ENCODE measurements around the gene IL1RL2.
A peak's percentile ranks its signal among the peaks of the same experiment; 100 is the strongest.

IL1RL2 gene

GRCh38 chr2:102240640-102241370 lies 54.0 kb downstream of the IL1RL2 start:
- peak; percentile 97 for DNase-seq

- no peak for DNase-seq
Measured at GRCh38 chr2:102241616-102242305, 54.9 kb downstream of the IL1RL2 start.

- peak; percentile 37 for DNase-seq
Measured at GRCh38 chr2:102245266-102246151, 58.7 kb downstream of the IL1RL2 start.

GRCh38 chr2:102250278-102250821 lies 63.5 kb downstream of the IL1RL2 start:
- DNase-seq: no peak

DNA sequence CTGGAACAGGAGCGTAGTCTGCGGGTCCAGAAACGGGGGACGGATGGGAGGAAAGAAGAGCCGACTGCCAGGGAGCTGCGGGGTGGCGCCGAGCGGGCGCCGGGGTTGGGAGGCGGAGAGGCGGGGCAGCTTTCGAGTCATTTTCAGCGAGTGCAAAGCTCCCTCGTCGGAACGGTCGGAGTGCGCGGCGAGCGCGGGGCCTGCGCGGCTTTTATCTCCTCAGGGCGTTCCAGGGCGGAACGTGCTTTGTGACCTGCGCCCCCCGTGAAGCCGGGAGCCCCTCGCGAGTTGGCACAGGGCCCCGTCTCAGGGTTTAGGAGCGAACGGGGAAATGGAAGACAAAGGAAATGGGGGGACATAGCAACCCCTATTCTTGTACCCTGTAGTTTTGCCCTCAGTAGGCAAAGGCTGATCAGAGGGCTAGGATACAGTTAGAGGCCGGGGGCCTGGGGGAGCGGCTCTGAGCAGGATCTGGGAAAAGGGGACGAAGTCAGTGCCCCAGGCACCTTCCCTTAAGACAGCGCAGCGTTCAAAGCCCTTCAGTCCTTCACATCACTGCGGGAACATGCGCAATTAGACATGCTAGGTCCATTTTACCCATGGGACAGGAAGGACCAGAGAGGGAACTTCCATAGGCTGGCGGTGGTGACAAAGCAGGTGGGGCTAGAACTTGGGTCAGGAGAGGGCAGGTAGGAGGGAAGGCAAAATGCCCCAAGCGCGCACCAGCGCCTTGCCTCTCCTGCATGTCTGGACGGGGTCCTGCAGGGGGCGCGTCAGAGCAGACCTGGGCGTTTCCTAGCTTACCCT lies 64.4 kb downstream of the IL1RL2 start:
- peak; percentile 93 for DNase-seq

- DNase-seq: no peak
Measured at GRCh38 chr2:102251849-102252203, 65.0 kb downstream of the IL1RL2 start.

DNA sequence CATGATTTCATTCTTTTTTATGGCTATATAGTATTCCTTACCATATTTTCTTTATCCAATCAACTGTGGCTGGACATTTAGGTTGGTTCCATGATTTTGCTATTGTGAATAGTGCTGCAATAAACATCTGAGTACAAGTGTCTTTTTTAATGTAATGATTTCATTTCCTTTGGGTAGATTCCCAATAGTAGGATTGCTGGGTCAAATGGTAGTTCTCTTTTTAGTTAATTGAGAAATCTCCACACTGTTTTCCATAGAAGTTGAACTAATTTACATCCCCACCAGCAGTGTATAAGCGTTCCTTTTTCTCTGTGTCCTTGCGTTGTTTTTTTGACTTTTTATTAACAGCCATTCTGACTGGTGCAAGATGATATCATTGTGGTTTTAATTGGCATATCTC lies 65.4 kb downstream of the IL1RL2 start:
- DNase-seq: no peak

DNA sequence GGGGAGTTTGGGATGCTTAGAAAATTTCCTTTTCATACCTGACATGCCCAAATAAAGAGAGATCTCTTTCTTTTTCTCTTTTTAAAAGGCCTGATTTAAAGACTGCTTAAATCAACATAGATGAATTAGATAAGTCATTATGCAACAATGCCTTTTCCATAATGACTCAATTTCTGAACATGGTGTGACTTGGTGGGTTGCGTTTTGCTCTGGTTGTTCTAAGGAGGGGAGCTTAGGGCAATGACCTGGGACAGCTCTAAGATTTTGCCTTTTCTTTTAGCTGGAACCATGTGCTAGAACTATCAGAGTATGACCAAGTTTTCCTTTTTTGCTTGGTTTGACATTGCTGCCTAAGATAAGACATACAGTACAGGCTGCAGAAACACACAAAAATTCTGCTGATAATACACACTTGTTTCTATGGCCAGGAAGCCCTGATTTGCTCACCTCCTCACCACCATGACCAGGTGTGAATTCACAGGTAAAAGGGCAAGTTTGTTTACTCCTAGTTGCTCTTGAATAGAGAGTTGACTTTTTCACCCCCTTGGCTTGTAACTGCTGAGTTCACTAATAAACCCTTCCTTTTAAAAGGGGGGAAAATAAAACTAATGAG lies 66.4 kb downstream of the IL1RL2 start:
- peak; percentile 22 for DNase-seq

DNA sequence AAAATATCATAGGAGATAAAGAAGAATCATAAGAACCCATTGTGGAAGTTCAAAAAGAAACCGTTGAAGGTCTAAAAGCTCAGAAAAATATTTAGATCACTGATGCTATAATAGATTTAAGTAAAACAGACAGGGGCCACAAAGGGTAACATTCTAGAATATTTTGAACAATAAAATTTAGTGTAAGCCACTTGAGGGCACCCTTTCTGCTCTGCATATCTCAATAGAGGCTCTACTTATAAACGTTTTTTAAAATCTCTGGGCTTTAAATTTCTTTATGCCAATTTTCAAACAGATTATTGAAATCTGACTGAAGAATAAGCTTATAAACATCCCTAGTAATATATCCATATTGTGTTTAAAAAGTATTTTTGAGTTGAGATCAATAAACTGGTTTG lies 66.9 kb downstream of the IL1RL2 start:
- DNase-seq: no peak

DNA sequence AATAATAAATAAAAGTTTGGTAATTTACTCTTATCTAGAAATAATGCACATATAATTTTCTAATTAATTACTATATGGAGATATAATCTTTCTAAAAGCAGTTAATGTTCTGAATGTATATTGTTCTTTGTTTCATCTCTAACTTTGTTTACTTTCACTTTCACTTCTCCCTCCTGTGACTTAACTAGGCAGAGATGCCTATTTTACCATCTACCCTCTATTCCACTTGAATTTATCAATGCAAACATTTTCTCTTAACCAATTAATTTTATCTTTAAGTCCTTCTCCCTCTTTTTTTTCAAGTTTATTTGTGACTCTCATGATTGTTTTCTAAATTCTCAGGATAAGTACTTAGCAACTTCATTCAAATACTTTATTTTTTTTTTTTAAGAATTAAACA lies 69.5 kb downstream of the IL1RL2 start:
- peak; percentile 65 for DNase-seq

GRCh38 chr2:102256874-102257462 lies 70.1 kb downstream of the IL1RL2 start:
- DNase-seq: no peak

DNA sequence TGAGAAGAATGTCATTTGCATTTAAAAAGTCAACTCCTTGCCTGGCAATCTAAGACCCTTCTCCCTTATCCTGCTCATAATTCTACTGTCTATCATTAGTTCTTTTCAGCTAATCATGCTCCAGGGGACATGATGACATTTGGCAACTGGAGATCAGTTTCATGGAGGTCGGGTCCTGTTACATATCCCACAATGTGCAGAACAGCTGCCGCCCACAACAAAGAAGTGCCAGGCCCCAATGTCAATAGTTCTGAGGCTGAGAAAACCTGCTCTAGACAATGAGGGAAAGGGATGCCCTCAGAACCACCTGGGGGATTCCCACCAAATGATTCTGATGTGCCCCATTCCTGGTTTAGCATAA lies 71.2 kb downstream of the IL1RL2 start:
- peak; percentile 94 for DNase-seq

GRCh38 chr2:102258386-102259074 lies 71.7 kb downstream of the IL1RL2 start:
- DNase-seq: peak; percentile 88

GRCh38 chr2:102261467-102262135 lies 74.8 kb downstream of the IL1RL2 start:
- DNase-seq: no peak

GRCh38 chr2:102262216-102263129 lies 75.7 kb downstream of the IL1RL2 start:
- DNase-seq: no peak

GRCh38 chr2:102264952-102265351 lies 78.1 kb downstream of the IL1RL2 start:
- DNase-seq: no peak

DNA sequence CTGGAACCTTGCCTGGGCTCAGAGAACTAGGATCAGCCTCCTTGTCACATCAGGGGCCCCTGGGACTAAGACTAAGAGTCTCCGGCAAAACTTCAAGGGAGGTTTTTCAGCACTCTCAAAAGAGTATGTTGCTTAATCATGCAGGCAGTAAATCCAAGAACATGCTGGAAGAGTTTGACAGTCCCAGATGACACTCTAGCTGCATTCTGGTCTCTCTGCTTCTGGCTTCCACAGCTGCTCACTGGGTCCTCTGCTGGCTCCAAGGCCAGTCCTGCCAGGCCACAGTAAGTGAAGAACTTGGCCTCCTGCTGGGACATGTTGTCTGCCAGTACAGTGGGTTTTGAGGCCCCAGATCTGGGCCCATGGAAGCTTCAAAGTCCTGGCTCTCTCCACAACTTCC lies 79.4 kb downstream of the IL1RL2 start:
- no peak for DNase-seq

- no peak for DNase-seq
Measured at GRCh38 chr2:102267774-102268173, 81.0 kb downstream of the IL1RL2 start.

- DNase-seq: no peak
Measured at GRCh38 chr2:102268510-102269199, 81.8 kb downstream of the IL1RL2 start.
